GM18502 (cell line): ENCODE data around the gene TPI1.
A peak's percentile ranks its signal among the peaks of the same experiment; 100 is the strongest.
"Not testable (repeated sequence)": the region's sequence is repeated elsewhere in the genome, so short reads cannot be mapped to it uniquely, and the experiment has no call there.

Experiments
- ATAC-seq: cut with Tn5 transposase; IDR thresholded peaks from one replicate; pipeline ENCODE4 v1.9.1; 2021; ENCODE audit warnings: mild to moderate bottlenecking; ENCODE audit not compliant: unreplicated experiment, poor library complexity

The TPI1 gene

DNA sequence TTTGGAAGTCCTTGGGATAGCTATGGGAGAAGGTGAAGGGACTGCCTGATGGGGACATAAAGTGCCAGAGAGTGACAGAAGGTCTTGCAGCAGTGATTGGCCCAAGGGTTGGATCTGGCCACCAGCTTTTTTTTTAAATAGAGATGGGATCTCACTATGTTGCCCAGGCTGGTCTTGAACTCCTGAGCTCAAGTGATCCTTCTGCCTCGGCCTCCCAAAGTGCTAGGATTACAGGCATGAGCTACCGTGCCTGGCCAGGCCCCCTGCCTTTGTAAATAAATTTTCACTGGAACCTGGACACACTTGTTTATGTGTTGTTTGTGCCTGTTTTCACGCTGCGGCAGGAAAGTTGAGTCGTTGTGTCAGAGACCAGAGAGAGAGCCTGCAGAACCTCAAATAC lies 2.0 kb upstream of the TPI1 start:
- ATAC-seq: not testable (repeated sequence)

DNA sequence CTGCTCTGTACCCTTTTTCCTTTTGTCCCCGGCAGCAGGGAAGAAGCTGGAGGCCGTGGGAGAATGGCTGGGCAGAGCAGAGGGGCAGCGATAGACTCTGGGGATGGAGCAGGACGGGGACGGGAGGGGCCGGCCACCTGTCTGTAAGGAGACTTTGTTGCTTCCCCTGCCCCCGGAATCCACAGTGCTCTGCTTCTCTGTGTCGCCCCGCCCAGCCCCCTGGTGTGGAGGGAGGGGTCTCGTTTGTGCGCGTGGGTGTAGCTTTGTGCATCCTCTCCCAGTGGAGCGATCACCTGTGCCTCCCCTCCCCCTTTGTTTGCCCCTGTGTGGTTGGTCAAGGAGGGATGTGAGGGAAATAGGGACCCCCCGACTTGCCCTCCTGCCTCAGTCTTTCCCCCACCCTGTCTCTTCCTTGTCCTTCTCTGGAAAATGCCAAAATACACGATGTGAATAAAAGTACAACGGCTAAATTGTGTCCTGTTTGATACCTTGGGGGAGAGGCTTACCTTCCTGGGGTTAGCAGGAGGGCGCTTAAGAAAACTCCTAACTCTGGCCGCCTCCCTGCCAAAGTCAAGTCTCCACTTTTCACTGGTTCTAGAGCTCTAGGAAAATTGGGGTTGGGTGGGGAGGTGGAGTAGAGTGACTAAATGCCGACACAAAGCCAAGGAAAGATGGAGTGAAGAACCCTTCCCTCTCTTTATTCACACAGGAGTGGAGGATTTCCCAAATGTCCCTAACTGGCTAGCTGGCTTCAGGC lies 990 bp upstream of the TPI1 start:
- no peak for ATAC-seq

DNA sequence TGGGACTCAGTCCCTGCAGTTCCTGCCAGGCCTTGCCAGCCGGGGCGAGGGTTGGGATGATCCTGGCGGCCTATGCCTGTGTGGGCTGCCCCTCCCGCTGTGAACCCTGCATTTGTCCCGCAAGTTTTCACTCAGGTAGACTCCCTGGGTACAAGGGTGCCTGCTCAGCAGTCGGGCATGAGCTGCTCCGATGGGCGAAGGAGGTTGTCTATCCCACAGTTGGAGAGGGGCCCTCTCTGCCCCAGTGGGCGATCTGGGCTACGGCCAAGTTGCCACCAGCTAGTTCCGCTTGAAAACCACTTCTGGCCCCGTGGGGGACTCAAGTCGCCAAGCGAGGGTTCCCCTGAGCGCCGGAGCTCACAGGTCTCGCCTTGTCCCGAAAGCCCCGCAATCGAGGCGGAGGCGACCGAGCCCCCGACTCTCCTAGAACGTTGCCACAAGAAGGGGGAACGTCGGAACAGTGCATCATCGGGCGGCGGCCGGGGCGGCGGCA lies 365 bp upstream of the TPI1 start:
- ATAC-seq: peak; percentile 20

DNA sequence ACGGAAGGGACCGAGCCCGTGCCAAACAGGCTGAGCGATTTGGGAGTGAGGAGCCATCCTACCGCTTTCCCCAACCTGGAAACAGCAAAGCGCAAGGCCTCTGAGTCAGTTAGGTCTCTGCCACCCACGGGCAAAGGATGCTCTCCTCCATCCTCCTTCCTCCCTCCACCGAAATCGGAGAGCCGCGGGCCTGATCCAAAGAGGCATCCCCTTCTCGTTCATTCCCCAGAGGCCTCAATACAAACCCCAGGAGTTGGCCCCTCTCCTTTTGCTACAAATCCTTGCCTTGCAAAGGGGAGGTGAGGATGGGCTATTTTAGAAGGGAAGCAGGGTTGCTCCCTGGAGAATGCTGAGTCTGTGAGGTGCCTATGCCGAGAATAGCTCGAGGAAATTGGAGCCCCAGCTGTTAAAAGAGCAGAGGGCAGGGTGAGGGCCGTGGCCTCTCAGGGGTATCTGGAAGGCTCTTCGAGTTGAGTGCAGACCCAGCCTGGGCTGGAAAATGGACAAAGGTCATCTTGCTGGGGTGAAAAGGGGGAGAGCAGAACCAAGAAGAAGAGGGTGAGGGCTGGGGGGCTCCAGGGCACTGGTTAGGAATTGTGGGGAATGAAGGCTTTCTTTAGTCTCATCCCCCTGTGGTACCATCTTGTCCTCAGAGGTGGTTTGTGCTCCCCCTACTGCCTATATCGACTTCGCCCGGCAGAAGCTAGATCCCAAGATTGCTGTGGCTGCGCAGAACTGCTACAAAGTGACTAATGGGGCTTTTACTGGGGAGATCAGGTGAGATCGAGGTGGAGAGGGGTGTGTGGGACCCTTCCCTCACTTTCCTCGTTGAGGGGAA lies 1.1 kb downstream of the TPI1 start:
- no peak for ATAC-seq

DNA sequence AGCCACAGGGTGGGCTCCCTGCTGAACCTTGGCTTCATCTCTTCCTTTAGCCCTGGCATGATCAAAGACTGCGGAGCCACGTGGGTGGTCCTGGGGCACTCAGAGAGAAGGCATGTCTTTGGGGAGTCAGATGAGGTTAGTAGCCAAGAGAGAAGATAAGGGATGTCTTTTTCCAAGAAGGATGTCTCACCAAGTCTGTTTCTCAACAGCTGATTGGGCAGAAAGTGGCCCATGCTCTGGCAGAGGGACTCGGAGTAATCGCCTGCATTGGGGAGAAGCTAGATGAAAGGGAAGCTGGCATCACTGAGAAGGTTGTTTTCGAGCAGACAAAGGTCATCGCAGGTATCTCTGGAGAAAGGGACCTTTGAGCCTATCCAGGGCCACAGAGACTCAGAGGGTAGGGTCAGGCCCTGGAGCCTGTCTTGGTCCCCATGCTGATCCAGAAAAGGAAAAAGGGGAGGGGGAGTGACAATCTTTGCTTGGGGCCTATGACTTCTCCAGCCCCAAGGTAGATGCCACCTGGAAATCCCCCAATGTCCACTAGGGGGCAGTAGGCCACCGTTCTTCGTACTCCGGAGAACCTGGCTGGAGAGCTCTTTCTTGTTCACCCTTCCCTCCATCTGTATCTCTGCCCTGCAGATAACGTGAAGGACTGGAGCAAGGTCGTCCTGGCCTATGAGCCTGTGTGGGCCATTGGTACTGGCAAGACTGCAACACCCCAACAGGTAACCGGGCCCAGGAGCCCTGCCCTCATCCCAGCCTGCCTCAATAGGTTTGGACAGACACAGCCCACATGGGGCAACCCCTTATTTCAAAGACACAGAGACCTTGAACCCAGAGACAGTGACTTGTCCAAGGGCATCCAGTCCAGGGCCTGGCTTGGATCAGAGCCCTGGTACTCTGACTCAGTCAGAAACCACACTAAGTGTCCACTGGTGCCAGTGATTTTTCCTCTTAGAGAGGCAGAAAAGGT lies 2.0 kb downstream of the TPI1 start:
- ATAC-seq: no peak

DNA sequence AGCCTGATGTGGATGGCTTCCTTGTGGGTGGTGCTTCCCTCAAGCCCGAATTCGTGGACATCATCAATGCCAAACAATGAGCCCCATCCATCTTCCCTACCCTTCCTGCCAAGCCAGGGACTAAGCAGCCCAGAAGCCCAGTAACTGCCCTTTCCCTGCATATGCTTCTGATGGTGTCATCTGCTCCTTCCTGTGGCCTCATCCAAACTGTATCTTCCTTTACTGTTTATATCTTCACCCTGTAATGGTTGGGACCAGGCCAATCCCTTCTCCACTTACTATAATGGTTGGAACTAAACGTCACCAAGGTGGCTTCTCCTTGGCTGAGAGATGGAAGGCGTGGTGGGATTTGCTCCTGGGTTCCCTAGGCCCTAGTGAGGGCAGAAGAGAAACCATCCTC lies 3.0 kb downstream of the TPI1 start:
- ATAC-seq: not testable (repeated sequence)

DNA sequence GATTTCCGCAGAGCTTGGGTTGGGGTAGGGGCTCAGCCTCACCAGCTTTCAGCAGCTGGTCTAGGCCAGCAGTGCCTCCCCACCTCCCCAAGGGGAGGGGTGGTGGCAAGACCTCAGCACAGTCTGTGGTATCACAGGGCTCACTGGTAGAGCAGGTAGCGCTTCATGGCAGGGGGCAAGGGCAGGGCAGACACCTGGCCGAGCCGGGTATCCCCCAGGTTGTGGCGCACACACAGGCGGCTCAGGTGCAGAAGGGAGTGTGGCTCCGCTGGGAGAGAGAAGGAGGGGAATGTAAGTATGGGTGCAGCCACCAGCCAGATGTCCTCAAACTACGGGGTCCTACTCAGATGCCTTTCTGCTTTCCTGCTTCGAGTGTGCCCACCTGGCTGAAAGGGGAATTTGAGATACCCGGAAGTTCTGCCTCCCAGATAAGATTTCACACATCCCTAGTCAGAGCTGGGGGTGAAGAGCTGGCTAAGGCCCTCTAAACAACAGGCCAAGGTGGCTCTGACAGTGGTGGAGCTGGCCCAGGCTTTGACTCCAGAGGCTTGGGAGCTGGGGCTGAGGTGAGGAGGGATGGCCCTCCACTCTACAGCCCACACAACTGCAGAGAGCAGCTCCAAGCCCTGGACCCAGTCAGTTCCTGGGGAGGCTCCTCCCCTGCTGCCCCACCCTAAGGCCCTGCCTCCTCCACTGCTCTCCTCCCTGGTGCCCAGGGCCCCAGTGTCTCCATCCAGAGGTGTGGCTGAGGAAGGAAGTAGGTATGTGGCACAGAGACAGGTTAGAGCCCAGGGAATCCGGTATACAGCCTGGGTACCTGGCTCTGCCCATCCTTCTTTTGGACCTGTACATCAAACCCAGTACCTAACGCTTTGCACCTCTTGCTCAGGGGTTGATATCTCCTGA lies 4.0 kb downstream of the TPI1 start:
- no peak for ATAC-seq

DNA sequence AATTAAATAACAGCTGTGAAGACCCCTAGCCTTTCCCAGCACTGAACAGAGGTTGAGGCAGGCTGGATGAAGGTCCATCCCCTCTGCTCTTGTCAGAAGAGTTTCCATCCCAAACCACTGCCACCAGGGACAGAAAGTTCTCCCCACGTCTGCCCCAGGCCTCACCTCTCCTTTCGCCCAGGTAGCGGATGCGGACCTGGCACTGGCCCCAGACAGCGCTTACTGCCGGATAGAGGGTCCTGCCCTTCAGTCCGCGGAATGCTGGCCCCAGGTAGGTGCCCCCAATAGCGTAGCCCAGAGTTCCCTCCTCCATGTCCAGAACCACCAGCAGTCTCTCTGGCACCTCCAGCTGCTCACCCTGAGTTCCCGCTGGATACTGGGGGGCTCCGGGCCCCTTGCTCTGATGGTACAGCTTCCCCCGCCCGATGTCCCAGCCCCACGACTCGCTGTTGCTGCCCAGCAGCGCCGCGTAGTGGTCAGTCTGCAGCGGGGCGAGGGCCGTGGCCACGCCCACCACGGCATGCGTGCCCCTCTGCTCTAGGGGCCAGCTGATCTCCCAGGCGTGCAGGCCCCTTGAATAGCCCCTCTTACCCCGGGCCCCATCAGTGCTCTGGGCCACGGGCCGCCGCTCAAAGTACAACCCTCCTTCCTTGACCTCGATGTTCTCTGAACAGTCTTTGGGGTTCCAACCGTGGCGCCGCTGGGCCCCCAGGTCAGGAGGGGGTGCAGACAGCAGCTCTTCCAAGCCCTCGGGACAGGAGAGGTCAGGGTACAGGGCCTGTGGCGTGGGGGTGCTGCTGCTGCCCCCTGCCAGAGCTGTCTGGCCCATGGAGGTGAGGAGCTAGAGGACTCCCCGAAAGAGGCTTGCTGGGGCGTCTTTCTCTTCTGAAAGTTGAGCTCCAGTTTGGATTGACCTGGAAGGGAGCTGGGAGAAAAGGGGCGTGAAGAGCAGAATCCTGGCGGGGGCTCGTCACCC lies 5.0 kb downstream of the TPI1 start:
- peak; percentile 37 for ATAC-seq

DNA sequence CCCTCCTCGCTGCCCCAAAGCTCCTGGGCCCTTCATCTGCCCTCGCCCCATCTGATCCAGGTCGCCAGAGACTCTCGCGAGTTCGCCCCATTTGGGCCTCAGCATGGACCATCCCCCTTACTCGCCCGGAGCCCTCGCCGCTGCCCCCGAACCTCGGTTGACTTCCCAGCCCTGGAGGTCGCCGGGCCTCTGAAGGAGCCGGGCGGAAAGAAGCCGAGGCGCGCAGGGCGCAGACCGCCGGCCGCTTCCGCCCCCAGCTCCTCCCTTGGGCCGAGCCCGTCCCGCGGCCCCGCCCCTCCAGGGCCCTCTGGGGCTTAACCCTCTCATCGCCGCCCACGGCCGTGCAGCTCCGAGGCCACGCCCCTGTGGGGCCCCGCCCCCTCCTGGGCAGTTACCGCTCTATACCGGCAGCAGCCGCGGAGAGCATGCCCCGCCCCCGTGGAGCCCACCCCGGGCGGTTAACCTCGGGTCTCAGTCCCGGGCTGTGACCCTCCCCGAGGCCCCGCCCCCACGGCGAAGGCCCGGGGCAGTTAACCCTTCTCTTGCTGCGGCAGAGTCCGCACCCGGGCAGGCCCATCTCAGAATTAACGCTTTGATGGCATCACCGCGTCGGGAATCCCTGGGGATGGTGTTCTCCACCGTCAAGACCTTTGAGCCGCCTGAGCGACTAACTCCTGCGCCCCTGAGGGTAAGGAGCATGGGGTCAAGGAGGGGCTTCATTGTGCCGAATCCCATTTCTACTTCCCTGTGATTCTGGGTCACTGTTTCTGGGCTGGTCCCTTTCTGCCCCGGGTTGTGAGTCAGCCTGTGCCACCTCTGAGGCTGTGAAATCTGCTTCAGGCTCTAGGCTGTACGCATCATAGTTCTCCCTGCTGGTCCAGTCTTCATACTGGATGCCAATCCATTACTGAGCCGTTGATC lies 6.0 kb downstream of the TPI1 start, which contains the start of gene SPSB2:
Gene SPSB2 (minus strand): TSS at position 210 of the 921 bp plus-strand sequence. CDS start 402 bp downstream, outside the sequence.
- peak; percentile 74 for ATAC-seq

DNA sequence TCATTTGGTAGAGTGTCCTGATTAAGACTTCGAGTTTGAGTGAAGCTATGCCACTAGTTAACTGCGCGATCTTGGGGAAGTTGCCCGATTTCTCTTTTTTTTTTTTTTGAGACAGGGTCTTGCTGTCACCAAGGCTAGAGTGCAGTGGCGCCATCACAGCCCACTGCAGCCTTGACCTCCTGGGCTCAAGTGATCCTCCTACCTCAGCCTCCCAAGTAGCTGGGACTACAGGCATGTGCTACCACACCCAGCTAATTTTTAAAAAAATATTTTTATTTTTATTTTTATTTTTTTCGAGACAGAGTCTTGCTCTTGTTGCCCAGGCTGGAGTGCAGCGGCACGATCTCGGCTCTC lies 6.7 kb downstream of the TPI1 start:
- not testable (repeated sequence) for ATAC-seq

DNA sequence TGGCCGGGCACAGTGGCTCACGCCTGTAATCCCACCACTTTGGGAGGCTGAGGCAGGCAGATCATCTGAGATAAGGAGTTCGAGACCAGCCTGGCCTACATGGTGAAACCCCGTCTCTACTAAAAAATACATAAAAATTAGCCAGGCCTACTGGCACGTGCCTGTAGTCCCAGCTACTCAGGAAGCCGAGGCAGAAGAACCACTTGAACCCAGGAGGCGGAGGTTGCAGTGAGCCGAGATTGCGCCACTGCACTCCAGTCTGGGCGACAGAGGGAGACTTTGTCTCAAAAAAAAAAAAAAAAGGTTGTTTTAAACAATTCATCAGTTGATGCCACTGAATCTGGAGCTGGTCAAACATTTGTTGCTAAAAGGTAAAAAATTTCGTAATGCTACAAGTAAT lies 12.5 kb downstream of the TPI1 start:
- not testable (repeated sequence) for ATAC-seq

DNA sequence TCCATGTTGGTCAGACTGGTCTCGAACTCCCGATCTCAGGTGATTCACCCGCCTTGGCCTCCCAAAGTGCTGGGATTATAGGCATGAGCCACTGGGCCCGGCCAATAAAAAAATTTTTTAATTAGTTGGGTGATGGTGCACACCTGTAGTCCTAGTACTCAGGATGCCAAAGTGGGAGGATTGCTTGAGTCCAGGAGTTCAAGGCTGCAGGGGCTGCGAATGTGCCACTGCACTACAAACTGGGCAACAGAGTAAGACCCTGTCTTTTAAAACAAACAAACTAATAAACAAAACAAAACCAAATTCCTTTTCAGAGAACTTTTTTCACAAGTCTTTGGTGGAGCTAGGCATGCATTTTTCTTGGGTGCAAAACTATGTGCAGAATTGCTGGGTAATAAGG lies 15.9 kb downstream of the TPI1 start:
- no peak for ATAC-seq

DNA sequence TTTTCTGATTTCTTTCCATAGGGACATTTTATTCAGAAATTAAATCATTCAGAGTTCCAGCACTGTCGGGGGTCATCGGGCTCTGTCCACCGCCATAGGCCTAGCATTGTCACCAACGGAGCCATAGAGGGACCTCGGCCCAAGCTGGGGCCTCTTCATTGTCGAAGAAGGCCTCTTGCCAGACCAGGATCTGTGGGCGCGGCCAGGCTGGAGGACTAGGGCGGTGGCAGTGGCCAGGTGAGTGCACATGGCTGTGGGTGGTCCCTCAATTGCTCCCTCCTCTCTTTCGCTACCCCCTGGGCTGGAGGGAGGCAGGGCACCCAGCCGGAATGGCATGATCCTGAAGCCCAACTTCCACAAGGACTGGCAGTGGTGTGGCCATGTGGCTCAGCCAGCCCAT lies 16.4 kb downstream of the TPI1 start:
- no peak for ATAC-seq

DNA sequence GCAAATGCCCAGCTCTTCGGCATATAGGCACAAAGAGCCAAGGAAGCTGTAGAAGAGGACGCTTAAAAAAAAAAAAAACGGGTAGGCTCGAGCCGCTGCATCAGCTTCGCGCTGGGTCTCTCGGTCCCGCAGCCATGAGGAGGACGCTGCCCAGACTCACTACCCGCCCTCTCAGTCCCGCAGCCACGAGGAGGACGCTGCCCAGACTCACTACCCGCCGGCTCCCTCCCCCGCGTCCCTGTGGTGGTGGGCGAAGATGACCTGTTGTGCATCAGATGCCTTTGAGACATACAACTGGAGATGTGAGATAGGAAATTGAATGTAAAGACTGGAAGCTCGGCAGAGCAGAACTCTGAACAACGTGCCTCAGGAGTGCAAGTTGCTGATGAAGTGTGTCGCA lies 17.2 kb downstream of the TPI1 start:
- no peak for ATAC-seq

DNA sequence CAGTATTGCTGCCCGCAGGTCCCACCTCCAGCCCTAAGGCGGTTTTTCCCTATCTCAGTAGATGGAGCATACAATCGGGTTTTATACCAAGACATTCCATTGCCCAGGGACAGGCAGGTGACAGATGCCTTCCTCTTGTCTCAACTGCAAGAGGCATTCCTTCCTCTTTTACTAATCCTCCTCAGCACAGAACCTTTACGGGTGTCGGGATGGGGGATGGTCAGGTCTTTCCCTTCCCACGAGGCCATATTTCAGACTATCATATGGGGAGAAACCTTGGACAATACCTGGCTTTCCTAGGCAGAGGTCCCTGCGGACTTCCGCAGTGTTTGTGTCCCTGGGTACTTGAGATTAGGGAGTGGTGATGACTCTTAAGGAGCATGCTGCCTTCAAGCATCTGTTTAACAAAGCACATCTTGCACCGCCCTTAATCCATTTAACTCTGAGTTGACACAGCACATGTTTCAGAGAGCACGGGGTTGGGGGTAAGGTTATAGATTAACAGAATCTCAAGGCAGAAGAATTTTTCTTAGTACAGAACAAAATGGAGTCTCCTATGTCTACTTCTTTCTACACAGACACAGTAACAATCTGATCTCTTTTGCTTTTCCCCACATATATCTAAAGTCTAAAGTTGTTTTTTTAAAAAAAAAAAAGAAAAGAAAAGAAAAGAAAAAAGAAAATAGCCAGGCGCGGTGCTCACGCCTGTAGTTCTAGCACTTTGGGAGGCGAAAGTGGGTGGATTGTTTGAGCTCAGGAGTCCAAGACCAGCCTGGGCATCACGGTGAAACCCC lies 19.1 kb downstream of the TPI1 start:
- not testable (repeated sequence) for ATAC-seq

DNA sequence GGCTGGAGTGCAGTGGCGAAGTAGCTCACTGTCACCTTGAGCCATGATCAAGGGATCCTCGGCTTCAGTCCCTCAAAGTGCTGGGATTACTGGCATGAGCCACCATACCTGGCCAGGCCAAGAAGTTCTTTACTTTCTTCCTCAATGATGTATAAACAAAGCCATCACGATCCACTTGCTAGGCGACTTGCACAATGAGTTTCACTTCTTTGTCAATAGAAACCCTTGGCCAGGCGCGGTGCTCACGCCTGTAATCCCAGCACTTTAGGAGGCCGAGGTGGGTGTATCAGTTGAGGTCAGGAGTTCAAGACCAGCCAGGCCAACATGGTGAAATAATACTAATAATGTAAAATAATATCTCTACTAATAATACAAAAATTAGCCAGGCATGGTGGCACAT lies 20.1 kb downstream of the TPI1 start:
- no peak for ATAC-seq
